Bronchial epithelial cell (primary cell): ENCODE results near the gene TBX19. TPM values are rescaled to one million over a fixed set of nuclear protein-coding genes. Genes with fewer than 3 reads are reported as not detected.

ENCODE experiments used
- DNase-seq: peaks from one replicate; pipeline ENCODE4 v3.0.0-alpha.2; 2010; ENCODE audit warnings: low read depth
- FAIRE-seq: peaks from 2 replicates; lab custom pipeline; 2011; peaks lifted over from hg19 to GRCh38; lab: Jason Lieb, UNC
- H3K27me3 ChIP-seq: 2 replicates; pipeline ENCODE4 v1.5.1; 2011; ENCODE audit warnings: low read length; ENCODE audit not compliant: control insufficient read depth, insufficient read depth
- H3K36me3 ChIP-seq: 2 replicates; pipeline ENCODE4 v1.5.1; 2011; ENCODE audit warnings: low read length; ENCODE audit not compliant: control insufficient read depth, insufficient read depth
- H3K4me3 ChIP-seq: 2 replicates; pipeline ENCODE4 v1.5.1; 2011; ENCODE audit warnings: mild to moderate bottlenecking, low read depth, low read length, control low read depth
- total RNA-seq: library from RNA; depleted of rRNA; stranded (reverse); fragments of >200 nt; gene quantifications from 2 replicates; pipeline ENCODE4 v1.2.1, GENCODE V29; 2014
- TF ChIP-seq, protein P1 (sequence below): IDR thresholded peaks from 2 replicates; pipeline ENCODE4 v1.5.1; 2011; ENCODE audit warnings: mild to moderate bottlenecking, moderate library complexity, low read length, control low read depth, inconsistent platforms; ENCODE audit not compliant: insufficient read depth, severe bottlenecking

TBX19 gene
- total RNA-seq, 1 donor from 2014 or later = 0.79 TPM

DNA sequence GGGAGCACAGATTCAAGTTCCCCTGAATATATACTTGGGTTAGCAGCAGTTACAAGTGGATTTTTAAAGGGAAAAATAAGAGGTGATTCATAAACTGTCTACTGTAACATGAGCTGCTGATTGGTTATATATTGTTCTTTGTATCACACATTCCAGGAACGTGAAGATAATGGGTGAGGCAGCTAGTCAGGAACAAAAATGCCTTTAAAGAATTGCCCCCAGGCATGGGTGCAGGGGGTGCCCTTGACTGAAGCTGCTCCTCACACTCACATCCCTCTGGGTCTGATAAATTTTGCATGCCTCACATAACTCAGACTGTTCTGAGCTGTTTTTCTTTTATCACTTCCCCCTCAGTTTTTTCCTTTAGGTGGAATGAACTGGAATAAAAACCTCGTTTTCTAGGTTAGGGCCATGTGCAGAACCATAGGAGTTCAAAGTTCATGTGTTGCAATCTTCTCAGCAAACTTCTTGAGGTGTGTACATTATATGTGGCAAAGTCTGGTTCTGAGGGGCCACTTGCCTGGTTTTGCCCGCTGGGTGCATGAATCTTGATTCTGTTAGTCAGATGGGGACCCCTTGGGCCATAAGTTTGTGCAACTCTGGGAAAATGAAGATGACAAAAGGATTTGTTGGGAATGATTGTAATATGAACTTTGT lies 21.1 kb downstream of the TBX19 start:
- H3K27me3 ChIP-seq = no peaks in the 10 kb centered on the region
- no peak overlapping the region for H3K4me3 ChIP-seq
- TF ChIP-seq, protein P1, sequence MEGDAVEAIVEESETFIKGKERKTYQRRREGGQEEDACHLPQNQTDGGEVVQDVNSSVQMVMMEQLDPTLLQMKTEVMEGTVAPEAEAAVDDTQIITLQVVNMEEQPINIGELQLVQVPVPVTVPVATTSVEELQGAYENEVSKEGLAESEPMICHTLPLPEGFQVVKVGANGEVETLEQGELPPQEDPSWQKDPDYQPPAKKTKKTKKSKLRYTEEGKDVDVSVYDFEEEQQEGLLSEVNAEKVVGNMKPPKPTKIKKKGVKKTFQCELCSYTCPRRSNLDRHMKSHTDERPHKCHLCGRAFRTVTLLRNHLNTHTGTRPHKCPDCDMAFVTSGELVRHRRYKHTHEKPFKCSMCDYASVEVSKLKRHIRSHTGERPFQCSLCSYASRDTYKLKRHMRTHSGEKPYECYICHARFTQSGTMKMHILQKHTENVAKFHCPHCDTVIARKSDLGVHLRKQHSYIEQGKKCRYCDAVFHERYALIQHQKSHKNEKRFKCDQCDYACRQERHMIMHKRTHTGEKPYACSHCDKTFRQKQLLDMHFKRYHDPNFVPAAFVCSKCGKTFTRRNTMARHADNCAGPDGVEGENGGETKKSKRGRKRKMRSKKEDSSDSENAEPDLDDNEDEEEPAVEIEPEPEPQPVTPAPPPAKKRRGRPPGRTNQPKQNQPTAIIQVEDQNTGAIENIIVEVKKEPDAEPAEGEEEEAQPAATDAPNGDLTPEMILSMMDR = no peak
- no peaks in the 10 kb centered on the region for H3K36me3 ChIP-seq
- DNase-seq (peak; percentile 97), FAIRE-seq (peak; percentile 72)

DNA sequence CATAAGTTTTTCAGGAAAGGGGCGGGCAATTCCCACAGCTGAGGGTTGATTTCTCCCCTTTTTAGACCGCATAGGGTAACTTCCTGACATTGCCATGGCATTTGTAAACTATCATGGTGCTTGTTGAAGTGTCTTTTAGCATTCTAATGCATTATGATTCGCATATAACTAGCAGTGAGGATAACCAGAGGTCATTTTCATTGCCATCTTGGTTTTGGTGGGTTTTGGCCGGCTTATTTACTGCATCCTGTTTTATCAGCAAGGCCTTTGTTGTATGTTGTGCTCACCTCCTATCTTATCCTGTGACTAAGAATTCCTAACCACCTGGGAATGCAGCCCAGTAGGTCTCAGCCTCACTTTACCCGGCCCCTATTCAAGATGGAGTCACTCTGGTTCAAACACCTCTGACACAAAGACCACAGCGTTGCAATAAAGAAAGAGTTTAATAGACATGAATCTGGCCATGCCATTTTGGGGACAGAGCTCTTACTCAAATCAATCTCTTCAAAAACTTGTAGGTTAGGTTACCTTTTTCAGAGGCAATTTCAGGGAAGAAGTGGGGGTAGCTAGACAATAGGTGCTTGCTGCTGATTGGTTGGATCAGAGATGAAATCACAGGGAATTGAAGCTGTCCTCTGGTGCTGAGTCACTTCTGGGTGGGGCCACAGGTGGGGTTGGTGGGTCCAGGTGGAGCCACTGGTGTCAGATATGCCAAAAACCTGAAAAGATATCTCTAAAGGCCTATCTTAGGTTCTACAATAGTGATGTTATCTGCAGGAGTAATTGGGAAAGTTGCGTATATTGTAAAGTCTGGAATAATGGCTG lies 23.3 kb downstream of the TBX19 start:
- DNase-seq (peak; percentile 41), FAIRE-seq (no peak)
- TF ChIP-seq, protein P1 = no peak
- no peaks in the 10 kb centered on the region for H3K27me3 ChIP-seq
- H3K36me3 ChIP-seq = no peaks in the 10 kb centered on the region
- no peak overlapping the region for H3K4me3 ChIP-seq

DNA sequence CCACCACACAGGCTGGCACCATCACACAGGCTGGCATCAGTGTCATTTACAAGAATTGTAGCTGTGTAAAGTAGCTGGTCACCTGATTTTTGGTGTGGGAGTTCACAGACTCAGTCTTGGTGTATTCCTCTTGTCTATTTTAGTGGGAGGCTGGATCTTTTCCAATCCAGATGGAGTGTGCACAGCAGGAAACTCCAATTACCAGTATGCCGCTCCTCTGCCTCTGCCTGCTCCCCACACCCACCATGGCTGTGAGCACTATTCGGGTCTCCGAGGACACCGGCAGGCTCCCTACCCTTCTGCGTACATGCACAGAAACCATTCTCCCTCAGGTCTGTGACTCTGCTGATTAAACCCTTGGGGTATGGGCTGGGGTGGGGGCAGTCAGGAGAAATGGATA lies 24.2 kb downstream of the TBX19 start:
- no peak overlapping the region for H3K4me3 ChIP-seq
- no peak for DNase-seq
- FAIRE-seq = no peak
- TF ChIP-seq, protein P1 = no peak
- H3K27me3 ChIP-seq = no peaks in the 10 kb centered on the region
- H3K36me3 ChIP-seq = no peaks in the 10 kb centered on the region

DNA sequence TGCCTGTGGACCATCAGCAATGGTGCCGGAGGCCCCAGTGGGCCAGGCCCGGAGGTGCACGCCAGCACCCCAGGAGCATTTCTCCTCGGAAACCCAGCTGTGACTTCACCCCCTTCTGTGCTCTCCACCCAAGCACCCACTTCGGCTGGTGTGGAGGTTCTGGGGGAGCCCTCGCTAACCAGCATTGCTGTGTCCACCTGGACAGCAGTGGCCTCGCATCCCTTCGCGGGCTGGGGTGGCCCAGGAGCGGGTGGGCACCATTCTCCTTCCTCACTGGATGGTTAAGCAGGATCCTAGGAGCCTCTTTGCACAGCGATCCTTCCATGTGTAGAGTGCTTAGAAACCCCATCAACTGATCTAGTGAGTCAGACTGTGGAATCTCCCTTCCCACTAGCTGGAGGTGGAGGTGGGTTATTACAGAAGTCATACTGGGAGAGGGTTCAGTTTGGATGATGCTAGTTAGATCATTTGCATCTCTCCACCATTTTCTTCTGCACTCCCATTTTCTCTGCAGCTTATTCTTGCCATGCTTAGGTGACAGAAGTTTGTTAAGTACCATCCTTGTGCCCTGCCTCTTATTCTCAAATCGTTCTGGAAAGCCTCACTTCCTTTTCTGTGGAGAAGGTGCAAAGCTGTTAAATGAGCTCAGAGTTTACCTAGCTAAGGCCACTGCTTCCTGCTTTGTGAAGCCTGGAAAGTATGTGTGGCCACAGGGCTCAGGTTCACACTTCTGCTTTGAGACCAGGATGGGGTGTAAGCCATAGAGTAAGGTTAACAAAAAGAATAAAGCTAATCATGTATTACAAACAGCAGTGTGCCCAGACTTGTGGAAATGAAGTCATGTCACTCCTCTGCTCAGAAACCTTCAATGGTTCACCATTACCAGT lies 32.3 kb downstream of the TBX19 start:
- TF ChIP-seq, protein P1 = no peak
- Histone ChIP-seq H3K27me3 (no peaks in the 10 kb centered on the region), H3K36me3 (no peaks in the 10 kb centered on the region), H3K4me3 (no peak overlapping the region)
- DNase-seq (peak; percentile 66), FAIRE-seq (no peak)

DNA sequence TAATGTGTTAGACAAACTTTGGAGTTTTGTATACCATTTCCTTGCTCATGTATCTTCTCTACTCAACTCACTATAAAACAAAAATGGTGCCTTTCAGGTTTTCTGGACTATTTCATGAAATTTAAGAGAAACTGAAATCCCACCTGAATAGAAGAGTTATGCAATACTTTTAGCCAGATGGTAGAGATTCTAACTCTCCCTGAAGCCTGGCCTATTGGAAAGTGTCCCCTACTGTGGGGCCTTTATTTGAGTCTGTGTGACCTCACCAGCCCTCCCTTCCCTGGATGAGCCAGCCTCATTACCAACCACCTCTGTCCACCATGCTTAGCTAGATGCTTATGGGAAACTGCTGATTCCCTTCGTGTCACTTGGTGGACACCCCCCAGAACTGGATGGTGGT lies 35.5 kb downstream of the TBX19 start:
- DNase-seq = no peak
- TF ChIP-seq, protein P1 = no peak
- no peak for FAIRE-seq
- H3K27me3 ChIP-seq = no peaks in the 10 kb centered on the region
- H3K4me3 ChIP-seq = no peak overlapping the region
- no peaks in the 10 kb centered on the region for H3K36me3 ChIP-seq
